Sigmoid colon (tissue), 4 donors: ENCODE results near the gene MAP1LC3B.

Source experiments
- POLR2AphosphoS5 ChIP-seq, 4 donors: sonication (generic); formaldehyde crosslinking; IDR thresholded peaks; one replicate each; pipeline ENCODE4 v1.6.1; 2017; ENCODE audit warnings: antibody characterized with exemption in 4 of 4
- TF ChIP-seq, protein P1 (sequence below), 4 experiments: fragments of 450-650 bp in 3 of 4; fragments of 200-600 bp in 1 of 4; IDR thresholded peaks; one replicate each; pipeline ENCODE4 v1.5.1; 2016 to 2019; ENCODE audit warnings: antibody characterized with exemption in 4 of 4, mild to moderate bottlenecking in 3 of 4, moderate library complexity in 2 of 4

DNA sequence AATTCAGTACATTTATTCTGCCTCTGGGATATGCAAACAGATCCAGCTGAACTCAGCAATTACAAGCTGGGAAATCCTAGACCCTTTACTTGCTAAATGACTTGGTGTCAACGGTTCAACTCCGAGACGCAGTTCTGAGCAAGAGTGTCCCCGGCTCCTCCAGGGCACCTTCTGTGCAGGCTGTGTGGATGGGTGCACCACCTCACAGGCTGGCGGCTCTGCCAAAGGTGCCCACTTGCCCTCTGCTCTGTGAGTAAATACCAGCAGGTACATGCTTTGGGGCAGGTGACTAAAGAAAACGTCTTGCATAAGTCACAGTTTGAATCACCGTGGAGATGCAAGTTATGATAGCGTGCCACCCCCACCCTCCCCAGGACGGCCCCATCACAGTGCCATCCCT, 23.3 kb downstream of the MAP1LC3B start:
- TF ChIP-seq, protein P1, sequence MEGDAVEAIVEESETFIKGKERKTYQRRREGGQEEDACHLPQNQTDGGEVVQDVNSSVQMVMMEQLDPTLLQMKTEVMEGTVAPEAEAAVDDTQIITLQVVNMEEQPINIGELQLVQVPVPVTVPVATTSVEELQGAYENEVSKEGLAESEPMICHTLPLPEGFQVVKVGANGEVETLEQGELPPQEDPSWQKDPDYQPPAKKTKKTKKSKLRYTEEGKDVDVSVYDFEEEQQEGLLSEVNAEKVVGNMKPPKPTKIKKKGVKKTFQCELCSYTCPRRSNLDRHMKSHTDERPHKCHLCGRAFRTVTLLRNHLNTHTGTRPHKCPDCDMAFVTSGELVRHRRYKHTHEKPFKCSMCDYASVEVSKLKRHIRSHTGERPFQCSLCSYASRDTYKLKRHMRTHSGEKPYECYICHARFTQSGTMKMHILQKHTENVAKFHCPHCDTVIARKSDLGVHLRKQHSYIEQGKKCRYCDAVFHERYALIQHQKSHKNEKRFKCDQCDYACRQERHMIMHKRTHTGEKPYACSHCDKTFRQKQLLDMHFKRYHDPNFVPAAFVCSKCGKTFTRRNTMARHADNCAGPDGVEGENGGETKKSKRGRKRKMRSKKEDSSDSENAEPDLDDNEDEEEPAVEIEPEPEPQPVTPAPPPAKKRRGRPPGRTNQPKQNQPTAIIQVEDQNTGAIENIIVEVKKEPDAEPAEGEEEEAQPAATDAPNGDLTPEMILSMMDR (IDR thresholded peaks at IDR 0.05): no peak
- no peak for TF ChIP-seq POLR2AphosphoS5 (IDR thresholded peaks at IDR 0.05)
